Measurements from ENCODE around the gene FAM241B. TPM values are rescaled to one million over a fixed set of nuclear protein-coding genes. Genes with fewer than 3 reads are reported as not detected.

The FAM241B gene
- total RNA-seq, 2 donors from 2014 or later, result 1.7 to 3.2 TPM

DNA sequence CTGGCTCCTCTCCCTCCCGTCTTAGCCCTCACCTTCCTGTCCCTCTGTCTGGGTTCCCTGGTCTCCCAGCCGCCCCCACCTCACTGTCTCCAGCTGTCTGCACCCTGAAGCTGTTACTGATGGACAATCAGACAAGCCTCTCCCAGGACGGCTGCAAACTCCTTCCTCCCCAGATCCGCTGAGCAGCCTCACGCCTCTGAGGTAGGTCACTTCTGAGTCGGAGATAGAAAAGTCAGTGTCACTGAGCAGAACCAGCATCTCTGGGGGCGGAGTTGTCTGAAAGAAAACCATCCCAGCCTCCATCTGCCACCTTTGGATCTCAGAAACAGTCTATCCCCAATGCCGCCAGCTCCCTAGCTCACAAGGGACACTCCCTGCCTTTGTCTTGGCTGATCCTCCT is 27.4 kb downstream of the FAM241B start:
- no peak for ATAC-seq
- intact Hi-C loops (cut with DNase I, micrococcal nuclease), result no loop called here
- no peak for DNase-seq

DNA sequence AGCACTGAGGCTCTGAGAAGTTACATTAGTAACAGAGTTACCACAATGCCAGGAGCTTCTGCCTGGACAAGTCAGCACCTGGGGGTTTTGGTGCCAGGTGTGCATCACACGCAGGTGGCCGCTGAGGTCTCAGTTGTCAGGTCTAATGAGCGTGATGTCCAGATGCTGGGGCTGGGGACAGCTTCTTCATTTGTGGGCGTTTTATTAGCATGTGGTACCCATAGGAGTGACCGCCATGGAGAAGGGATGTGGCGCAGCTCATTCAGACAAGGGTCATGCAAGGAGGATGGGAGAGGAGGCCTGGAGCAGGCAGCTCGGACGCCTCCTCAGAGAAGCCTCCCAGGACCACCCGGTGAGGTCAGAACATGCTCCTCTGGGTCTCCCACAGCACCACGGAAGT is 27.8 kb downstream of the FAM241B start:
- no peak for DNase-seq
- intact Hi-C loops (cut with DNase I, micrococcal nuclease), result no loop called here
- ATAC-seq, result no peak

- intact Hi-C loops (cut with DNase I, micrococcal nuclease), result no loop called here
- DNase-seq (no peak), ATAC-seq (no peak)
Measured at GRCh38 chr10:69659241-69660038, 29.4 kb downstream of the FAM241B start.

- intact Hi-C loops (cut with DNase I, micrococcal nuclease), result no loop called here
- no peak for DNase-seq
- ATAC-seq, result no peak
Measured at GRCh38 chr10:69660296-69660695, 30.2 kb downstream of the FAM241B start.

- ATAC-seq (no peak), DNase-seq (no peak)
- intact Hi-C loops (cut with DNase I, micrococcal nuclease), result no loop called here
Measured at GRCh38 chr10:69661414-69662172, 31.5 kb downstream of the FAM241B start.

DNA sequence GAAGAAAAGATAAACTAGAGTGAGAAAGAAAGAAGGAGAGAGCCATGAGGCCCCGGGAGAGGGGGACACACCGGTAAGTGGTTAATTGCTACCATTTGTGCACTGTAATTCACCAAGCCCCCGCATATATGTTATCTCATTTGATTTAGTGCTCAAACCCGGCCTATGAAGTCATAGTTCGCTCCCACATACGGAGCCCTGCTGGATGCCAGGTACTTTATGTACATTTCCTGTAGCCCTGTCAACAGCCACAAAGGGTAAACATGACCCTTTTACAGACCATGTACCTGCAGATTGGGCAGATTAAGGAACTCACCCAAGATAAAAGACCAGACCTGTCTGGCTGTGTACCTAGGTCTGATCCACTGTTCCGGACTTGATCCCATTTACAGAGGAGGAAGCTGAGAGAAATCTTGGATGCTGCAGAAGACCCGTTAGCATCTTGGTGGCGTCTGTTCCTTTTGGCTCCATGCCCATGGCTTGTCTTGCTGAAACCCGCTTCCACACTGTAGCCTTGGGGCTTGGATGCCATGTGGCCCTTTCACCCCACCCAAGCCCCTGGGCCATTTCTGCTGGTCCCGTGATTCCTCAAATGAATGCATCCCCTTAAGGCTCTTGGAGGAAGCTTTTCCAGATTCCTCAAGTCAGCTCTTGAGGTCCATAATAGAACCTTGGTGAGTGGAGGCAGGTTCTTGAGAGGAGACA is 32.3 kb downstream of the FAM241B start:
- DNase-seq (no peak), ATAC-seq (no peak)
- intact Hi-C loops (cut with DNase I, micrococcal nuclease), result no loop called here

- ATAC-seq, result no peak
- DNase-seq, result no peak
- intact Hi-C loops (cut with DNase I, micrococcal nuclease), result no loop called here
Measured at GRCh38 chr10:69662901-69663300, 32.9 kb downstream of the FAM241B start.

- ATAC-seq (no peak), DNase-seq (no peak)
- intact Hi-C loops (cut with DNase I, micrococcal nuclease), result no loop called here
Measured at GRCh38 chr10:69663369-69663947, 33.4 kb downstream of the FAM241B start.

DNA sequence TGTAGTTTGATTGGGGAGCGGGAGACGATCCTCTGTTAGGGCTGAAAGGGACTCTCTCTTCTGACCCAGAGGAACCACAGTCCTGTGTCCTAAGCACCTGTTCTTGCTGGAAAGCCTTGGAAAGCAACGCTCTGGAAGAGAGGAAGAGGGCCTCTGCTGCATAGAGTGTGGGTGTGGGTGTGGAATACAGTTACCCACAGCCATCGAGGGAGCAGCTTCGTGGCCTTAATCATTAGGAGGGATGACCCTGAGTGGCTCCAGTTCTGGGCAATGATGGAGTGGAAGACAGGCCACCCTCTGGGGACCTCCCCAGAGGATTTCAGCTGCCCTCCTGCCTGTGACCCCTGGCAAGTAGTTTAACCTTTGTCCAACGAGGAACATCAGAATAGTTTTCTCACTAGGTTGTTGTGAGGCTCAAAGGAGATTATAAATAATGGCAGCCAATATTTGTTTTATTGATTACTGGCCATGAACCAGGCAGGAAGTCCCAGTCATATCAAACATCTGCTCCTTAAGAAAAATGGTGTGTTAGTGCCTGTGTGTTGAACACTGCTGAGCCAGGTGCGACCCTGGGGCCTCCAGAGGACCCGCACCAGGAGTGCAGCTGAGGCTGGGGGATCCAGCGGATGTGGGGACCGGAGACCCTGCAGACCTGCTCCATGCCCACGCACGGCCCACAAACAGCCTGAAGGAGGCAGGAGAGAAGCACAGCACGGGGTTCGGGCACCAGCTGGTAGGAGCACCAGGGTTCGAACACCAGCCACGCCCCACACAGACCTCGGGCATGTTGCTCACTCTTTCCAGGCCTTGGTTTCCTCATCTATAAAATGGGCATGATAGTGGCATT is 35.6 kb downstream of the FAM241B start:
- intact Hi-C loops (cut with DNase I, micrococcal nuclease), result no loop called here
- no peak for ATAC-seq

DNA sequence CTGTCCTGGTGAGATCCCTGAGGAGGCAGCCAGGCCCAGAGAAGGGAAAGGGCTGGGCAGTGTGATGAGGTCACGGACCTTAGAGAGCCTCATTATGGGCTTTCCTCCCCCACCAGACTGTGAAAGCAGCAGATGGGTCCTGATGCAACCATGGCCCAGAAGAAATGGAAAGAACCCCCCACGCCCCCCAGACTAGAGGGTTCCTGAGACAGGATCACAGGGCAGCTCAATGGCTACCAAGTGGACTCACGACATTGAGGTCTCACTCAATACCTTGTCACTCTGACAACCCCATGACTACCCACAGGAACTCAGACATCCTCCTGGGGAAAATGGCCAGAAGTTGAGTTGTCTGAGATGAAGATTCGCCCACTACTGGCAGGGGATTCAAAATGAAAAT is 36.7 kb downstream of the FAM241B start:
- DNase-seq (no peak), ATAC-seq (no peak)
- intact Hi-C loops (cut with DNase I, micrococcal nuclease), result no loop called here

More for the DNA sequence above, 35.6 kb downstream of the FAM241B start:
- no peak for DNase-seq

DNA sequence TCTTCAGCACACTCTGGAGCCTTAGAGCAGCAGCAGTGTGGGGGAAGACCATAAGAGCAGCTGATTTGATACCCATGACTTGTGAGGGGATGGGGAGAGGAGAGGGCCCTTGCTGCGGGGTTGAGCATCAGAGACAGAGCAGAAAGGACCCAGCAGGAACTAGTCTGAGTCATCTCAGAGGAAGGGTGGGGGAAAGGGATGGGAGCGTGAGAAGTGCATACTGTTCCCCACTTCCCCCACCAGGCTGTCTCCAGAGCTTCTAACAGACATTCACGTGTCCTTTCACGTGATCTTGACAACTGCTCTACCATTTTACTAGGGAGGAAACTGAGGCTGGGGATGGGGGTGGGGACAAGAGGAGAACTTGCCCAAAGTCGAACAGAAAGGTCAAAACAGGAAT is 38.7 kb downstream of the FAM241B start:
- intact Hi-C loops (cut with DNase I, micrococcal nuclease), result no loop called here
- DNase-seq (no peak), ATAC-seq (no peak)

- no peak for ATAC-seq
- no peak for DNase-seq
- intact Hi-C loops (cut with DNase I, micrococcal nuclease), result no loop called here
Measured at GRCh38 chr10:69669409-69669808, 39.4 kb downstream of the FAM241B start.

DNA sequence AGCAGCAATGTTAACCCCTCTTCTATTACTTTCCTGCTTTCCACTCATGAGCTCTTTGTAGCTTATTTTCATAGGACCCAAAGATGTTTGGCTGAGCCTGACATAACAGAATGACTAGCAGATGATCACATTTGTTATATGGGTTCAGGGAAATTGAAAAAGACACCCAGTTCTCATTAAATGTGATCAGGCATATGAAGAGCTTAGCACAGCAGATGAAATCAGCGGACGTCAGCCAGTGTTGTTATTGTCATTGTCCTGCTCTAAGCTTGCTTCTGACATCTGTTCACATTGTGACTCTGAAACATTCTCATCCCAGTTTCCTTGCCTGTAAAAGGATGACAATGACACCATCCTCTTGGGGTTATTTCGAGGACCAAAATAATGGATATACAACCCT is 43.5 kb downstream of the FAM241B start:
- intact Hi-C loops (cut with DNase I, micrococcal nuclease), result no loop called here
- DNase-seq (no peak), ATAC-seq (no peak)

- ATAC-seq (no peak), DNase-seq (no peak)
- intact Hi-C loops (cut with DNase I, micrococcal nuclease), result no loop called here
Measured at GRCh38 chr10:69674786-69675185, 44.7 kb downstream of the FAM241B start.

DNA sequence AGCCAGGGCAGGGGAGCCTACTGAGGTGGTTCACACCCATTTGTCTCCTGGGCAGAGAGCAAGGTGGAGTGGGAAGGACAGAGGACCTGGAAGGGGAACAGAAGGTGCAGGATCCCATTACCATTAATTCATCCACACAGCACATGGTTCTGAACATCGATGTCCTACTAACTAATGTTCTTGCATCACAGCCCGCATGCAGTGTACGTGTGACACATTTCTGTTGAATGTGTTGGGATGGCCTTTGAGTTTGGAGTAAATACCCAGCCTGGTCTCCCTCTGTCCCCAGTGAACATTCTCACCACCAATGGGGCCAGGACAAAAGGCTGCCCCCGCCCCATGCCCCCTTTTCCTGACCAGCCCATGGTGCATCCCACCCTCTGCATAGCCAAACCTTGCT is 46.3 kb downstream of the FAM241B start:
- ATAC-seq (no peak), DNase-seq (no peak)
- intact Hi-C loops (cut with DNase I, micrococcal nuclease), result no loop called here

DNA sequence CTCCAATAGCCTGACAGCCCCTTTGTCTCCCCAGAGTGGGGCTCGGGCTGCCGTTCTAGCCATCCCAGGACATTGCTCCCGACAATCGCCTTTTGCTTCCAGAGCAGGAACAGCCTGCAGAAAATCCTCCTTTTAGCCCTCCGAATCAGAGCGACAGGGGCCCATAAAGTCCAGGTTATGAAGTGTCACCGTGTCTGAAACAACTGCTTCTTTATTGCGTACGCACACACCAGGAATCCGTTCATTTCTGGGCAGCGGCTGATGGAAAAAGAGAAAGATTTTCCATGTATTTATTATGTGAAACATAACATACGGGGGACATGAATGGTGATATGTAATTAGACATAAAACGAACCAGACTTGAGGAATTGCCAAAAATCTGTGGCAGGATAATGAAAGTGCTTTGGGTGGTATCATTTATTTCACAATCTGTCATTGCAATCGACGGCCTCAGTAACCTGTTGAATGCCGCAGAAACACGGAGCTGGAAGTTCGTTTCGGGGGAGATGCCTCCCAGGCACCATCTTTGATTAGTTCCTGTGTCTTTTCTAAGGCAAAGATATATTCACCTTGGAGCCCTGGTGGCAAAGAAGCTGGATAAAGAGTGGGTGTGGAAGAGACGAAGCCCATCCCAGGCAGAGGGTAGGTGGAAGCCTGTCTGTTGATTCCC is 48.1 kb downstream of the FAM241B start:
- DNase-seq, result no peak
- no peak for ATAC-seq
- intact Hi-C loops (cut with DNase I, micrococcal nuclease), result no loop called here

GRCh38 chr10:69679736-69680135 is 49.7 kb downstream of the FAM241B start:
- DNase-seq (no peak), ATAC-seq (no peak)
- intact Hi-C loops (cut with DNase I, micrococcal nuclease), result no loop called here

DNA sequence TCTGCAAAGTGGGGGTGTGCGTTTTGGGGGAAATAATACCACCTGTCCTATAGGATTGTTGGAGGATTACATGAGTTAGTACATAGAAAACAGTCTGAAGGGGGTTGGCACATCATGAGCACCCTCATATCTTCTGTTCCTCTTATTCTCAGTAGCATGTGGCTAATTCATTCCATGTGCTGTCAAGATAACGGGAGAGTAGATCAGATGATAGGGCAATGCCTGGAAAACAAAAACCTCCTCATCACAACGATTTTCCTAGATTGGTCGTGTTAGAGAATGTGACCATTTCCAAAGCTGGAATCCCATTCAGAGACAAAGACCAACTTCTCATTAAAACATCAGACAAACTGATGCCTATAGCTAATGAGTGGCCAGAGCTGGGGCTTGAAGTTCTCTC is 50.6 kb downstream of the FAM241B start:
- ATAC-seq (no peak), DNase-seq (no peak)
- intact Hi-C loops (cut with DNase I, micrococcal nuclease), result no loop called here
